ENCODE data around the gene KANSL1.

KANSL1 gene

GRCh38 chr17:46059486-46059885 lies 133.7 kb downstream of the KANSL1 start:
- no peak for DNase-seq

DNA sequence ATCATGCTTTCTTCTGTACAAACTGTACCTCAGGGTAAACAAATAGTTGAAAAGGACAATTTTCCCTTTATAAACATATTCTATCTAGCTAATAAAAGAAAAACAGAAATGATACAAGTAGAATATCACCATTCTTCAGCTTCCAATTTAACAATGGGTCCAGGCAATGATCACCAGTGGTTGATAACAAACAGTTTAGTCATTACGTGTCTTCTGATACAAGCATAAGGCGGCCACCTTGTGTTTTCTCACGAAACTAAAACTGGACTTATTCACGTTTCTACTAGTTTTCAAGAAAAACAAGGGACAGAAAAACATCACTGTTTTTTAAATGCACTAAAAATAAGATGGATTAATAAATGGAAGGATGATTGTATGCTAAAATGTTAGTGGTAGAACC lies 135.9 kb downstream of the KANSL1 start:
- DNase-seq = no peak

- no peak for DNase-seq
Observed at GRCh38 chr17:46056800-46057304, 136.4 kb downstream of the KANSL1 start.

DNA sequence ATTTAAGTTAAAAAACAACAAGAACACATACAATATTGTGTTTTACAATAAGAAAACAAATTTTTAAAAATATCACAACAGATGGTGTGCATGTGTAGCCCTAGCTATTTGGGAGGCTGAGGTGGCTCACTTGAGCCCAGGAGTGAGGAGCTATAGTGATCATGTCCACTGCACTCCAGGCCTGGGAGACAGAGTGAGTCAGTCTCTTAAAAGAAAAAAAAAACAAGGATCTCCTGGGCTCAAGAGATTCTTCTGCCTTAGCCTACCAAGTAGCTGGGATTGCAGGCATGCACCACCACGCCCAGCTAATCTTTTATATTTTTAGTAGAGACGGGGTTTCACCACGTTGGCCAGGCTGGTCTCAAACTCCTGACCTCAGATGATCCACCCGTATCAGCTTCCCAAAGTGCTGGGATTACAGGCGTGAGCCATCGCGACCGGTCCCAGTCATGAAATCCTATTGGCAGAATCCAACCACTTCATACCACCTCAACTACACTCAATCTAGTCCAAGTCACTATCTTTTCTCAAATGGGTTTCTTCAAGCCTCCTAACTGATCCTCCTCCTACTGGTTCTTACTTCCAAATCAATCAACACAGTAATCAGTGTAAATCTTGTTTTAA lies 139.2 kb downstream of the KANSL1 start:
- DNase-seq = no peak

DNA sequence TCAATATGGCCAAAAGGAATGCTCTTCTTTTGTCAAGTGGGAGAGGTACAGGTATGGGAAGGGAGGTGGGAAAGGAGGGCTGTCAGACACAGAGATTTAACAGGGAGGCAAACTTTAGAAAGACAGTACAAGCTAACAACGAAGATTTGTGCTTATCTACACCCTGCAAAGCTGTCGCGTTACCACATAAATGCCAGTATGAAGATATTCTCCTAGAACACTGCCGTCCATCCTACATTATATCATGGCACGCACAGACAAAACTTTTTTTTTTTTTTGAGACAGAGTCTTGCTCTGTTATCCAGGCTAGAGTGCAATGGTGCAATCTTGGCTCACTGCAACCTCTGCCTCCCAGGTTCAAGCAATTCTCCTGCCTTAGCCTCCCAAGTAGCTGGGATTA lies 143.6 kb downstream of the KANSL1 start:
- DNase-seq = no peak

DNA sequence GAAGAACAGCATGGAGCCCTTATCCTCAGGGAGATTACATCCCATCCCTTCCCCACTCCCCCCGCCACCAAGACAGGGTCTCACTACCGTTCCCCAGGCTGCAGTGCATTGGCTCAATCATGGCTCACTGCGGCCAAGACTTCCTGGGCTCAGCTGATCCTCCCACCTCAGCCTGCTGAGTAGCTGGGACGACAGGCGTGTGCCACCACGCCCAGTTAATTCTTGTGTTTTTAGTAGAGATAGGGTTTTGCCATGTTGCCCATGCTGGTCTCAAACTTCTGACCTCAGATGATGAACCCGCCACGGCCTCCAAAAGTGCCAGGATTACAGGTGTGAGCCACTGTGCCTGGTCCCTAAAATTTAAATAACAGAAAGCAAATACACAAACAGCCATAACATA lies 145.4 kb downstream of the KANSL1 start:
- DNase-seq = no peak

DNA sequence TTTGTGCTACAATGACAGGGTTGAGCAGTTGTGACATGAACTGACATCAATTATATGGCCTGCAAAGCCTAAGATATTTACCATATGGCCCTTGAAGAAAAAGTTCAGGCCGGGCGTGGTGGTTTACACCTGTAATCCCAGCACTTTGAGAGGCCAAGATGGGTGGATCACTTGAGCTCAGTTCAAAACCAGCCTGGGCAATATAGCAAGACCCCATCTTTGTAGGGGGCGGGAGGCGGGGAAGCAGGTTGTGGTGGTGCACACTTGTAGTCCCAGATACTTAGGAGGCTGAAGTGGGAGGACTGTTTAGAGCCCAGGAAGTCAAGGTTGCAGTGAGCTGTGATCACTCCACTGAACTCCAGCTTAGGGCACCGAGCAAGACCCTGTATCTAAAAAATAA lies 145.8 kb downstream of the KANSL1 start:
- DNase-seq = no peak

DNA sequence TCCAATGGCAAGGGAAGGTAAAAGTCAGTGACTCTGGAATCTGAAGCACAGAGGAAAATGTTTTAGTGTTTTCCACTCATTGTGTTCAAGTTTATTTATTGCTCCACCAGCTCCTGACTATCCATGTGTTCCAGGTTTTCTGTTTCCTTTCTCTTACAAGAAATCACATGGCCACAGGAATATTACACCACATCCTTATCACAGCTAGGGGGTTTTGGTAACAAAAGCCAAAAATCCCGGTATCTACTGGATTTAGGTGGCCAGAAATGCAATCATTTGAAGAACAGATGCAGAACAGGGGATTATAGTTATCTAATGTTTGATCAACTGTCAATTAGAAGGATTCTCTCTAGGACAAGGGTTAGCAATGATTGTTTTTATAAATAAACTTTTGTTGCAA lies 146.3 kb downstream of the KANSL1 start:
- no peak for DNase-seq

DNA sequence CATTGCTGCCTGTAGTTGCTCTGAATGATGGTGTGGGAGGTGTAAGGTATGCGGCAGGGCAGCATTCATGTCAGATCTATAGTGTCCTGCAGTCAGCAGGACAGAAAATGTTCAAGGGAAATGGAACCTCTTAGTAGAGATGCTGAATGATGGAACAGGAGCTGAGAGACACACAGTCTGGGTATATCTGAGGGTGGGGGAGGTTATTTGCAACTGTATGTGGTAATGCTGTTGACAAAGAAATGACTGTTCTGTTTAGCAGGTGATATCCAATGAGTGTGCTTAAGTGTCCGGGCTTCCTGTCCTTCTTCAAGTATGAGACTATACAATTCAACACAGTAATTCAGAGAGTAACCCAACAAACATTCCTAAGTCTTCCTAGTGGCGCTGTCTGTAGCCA lies 147.6 kb downstream of the KANSL1 start:
- no peak for DNase-seq

GRCh38 chr17:46044989-46045388 lies 148.2 kb downstream of the KANSL1 start:
- no peak for DNase-seq

- DNase-seq = no peak
Observed at GRCh38 chr17:46044286-46044928, 148.8 kb downstream of the KANSL1 start.

GRCh38 chr17:46043606-46044005 lies 149.6 kb downstream of the KANSL1 start:
- no peak for DNase-seq

- no peak for DNase-seq
Observed at GRCh38 chr17:46042925-46043324, 150.3 kb downstream of the KANSL1 start.

GRCh38 chr17:46042246-46042645 lies 151.0 kb downstream of the KANSL1 start:
- no peak for DNase-seq

- no peak for DNase-seq
Observed at GRCh38 chr17:46039592-46040186, 153.5 kb downstream of the KANSL1 start.

DNA sequence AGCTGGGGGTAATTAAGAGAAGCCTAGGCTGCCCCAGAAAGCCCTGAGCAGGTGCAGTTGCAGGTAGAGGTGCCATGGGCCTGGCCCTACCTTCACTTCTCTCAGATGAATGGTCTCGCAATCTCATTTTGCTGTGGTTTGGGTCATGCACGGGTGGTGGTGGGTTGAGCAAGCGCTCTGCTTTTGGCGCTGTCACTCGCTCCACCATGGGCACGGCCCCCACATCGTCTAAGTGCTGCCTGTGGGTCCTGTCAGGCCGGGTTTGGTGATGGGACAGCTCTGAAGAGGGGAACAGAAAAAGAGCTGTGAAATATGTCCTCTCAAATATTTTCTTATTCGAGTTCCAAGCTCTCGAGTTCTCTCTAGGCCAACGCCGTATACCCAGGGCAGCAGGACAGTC lies 154.3 kb downstream of the KANSL1 start:
- no peak for DNase-seq

- no peak for DNase-seq
Observed at GRCh38 chr17:46038414-46038813, 154.8 kb downstream of the KANSL1 start.

GRCh38 chr17:46037722-46038255 lies 155.4 kb downstream of the KANSL1 start:
- no peak for DNase-seq

DNA sequence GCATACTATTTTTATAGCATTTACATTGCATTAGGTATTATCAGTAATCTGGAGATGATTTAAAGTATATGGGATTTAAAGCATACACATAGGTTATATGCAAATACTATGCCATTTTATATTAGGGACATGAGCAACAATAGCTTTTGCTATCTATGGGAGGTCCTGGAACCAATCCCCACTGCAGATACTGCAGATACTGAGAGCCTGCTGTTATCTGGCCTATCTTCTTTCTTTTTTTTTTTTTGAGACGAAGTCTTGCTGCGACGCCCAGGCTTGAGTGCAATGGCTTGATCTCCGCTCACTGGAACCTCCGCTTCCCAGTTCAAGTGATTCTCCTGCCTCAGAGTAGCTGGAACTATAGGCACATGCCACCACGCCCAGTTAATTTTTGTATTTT lies 156.7 kb downstream of the KANSL1 start:
- DNase-seq = no peak

DNA sequence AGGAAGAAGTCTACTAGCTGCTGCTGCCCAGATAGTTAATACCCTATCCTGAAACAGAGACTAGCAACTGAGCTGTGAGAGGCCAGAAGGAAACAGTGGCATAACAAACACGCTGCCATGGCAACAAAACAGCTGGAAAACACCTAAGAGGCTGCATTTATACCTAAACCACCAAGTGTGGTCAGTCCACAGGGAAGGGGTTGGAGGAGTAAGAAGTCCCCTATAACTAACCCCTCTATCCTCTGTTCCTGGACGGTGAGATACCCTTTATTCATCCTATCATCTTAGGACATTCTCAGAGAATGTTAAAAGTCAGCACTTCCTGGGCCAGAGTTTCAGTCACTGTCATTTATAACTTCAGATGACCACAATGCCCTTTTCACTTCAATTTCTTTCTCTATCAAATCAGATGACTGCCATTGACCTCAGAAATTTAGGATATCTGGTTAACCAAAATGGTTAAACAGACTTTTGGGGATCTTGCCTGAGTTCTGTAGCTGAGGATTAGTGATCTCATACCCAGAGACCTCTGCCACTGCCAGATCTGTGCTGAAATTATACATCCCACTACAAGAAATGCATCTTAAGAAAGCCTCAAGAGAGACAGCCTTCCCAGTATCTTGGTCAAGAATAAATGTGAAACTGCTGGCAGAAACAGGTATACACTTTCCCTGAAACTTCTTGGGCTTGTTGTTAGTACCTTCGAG lies 158.0 kb downstream of the KANSL1 start:
- DNase-seq = no peak

DNA sequence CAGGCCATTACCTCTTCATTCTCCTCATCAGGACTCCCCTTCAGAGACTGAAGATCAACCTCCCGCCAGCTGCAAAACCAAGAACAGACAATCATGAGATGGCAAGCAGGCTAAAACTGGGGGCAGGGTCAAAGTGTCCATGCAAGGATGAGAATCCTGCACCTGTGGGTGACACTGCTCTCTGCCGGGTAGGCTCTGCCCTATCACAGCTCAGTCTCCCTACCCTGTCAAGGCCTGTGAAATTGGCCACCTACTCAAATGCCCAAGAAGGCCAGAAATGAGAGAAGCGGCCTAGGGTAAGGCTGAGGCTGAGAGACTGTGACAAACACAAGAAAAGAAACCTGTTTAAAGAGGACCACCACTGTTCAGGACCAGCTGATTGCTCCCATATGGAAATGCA lies 159.8 kb downstream of the KANSL1 start:
- no peak for DNase-seq

DNA sequence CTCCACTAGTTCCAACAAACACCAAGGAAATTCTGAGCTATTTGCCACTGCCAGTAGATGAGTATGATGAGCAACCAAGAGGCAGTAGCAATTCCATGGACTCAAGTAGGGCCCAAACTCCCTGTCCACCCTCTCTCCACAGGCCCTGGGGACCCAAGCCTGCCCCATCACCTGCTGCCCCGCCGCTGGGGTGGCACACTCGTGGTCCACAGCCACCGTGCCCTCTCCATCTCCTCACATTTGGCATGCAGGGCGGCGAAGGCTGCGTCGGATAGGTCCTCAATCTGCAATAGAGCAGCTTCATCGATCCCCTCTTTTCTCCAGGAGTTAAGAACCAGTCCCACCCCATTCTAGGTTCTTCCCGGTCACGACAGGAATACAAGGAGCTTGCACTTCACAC lies 160.3 kb downstream of the KANSL1 start:
- DNase-seq = no peak

DNA sequence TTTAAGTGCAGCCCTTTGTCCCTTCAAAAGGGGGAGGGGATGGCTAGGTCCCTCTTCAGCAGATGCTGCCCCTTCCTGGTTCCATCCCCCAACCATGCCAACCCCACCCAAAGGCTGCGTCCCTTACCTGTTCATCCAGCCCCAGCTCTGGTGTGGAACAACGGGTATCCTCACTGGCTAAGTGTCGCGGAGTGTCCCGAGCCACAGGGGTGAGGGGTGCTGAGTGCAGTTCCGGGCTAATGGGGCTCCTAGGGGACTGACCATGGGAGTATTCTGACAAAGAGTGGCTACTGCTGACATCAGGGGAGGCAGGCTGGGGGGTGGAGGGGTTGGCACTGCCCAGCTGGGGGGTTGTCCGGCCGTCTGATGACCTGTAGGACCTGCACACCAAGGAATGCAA lies 161.3 kb downstream of the KANSL1 start:
- DNase-seq = no peak

GRCh38 chr17:46031440-46031839 lies 161.8 kb downstream of the KANSL1 start:
- no peak for DNase-seq

All from 8988T (cell line).